A172 (cell line): ENCODE measurements around the gene FBXO9. TPM values are rescaled to one million over a fixed set of nuclear protein-coding genes. Genes with fewer than 3 reads are reported as not detected.

ENCODE experiments used
- DNase-seq: peaks from one replicate; pipeline ENCODE4 v3.0.0-alpha.2; 2015; ENCODE audit warnings: low spot score
- total RNA-seq: library from RNA; depleted of rRNA; stranded (reverse); fragments of >200 nt; shearing (Covaris generic); gene quantifications from 2 replicates; pipeline ENCODE4 v1.2.3, GENCODE V29; 2014

Gene FBXO9
- total RNA-seq, 1 experiment from 2014 or later: 27.6 TPM

DNA sequence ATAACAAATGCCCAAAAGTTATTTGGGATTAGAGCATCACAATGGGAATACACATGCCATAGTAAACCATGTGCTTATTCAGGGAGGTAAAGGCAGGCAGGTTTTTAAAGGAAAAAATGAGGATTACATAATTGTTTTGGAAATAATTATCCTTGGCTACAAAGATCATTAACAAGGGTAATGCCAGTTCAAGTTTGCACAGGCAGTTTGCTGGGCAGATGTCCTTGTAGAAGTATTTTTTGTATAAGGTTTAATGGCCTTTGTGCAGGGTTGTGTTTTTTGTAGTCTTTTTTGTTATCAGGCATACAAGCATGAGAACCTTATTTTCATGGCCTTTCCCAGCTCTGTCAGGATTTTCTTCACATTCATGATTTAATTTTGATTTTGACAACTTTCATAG, 24.7 kb downstream of the FBXO9 start:
- DNase-seq: no peak

- no peak for DNase-seq
These were observed 25.4 kb downstream of the FBXO9 start for GRCh38 chr6:53090576-53090975.

- DNase-seq: no peak
These were observed 30.1 kb downstream of the FBXO9 start for GRCh38 chr6:53095270-53095669.

GRCh38 chr6:53095716-53096115, 30.5 kb downstream of the FBXO9 start:
- DNase-seq: no peak

- DNase-seq: no peak
These were observed 35.4 kb downstream of the FBXO9 start for GRCh38 chr6:53100561-53100960.

DNA sequence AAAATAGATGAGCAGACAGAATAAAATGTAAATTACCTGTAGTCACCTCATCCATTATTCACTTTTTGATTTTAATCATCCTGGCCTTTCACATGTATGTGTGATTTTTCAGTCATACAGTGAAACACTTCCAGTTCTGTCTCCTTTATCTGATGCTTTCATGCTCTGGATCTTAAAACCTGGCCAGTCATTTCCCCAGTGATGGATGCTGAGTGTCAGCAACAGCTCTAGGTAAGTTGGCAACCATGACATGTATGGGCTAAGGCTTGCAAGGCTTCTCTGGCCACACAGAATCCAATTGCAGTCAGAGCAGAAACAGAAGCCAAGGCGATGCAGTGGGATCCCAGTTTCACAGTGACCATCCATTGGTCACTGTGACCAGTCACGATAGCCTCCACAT, 35.8 kb downstream of the FBXO9 start:
- no peak for DNase-seq

DNA sequence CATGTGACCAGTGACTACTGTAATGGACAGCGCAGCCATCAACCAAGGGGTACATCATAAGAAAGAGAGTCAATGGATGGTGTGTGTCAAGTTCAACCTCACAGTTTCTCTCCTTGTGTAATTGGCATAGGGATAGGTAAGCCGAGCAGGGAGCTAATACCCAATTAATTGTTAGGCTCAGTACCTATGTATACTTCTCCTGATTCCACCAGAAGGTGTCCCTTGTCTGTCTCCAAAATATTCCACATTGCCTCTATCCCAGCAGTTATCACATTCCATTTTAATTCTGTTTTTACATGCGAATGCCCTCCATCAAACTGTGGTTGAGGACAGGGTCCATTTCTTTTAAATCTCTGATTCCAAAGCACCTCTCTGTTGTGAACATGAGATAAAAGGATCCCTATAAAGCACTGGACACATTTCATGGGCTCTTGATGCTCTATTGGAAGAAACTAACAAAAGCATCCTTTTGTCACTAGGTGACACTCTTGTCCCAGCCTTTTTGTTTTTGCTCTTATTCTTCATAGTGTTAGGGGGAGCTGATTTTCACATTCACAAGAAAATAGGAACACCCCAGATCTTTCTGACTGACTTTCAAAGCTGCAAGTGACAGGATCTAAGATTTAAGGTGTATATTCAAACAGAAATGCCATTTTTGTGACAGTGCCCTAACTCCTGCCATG, 38.9 kb downstream of the FBXO9 start:
- DNase-seq: peak; percentile 38

DNA sequence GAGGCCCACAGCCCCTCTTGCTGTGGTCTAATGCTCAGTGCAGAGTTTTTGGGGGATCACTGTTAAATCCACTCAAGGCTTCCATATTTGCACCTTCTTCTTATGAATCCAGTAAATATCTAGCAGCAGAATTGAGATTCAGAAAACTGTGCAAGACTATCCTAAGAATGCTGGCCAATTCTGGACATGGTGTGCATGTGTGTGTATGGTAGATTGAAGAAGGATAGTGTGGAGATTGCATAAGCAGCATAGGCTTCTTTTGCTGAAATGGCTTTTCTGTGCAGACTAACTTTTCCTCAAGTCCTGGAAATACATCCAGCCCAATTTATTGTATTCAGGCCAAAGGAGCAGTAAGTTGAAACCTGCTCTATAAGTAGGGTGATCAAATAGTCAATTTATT, 39.7 kb downstream of the FBXO9 start:
- DNase-seq: no peak

- peak; percentile 7 for DNase-seq
These were observed 41.9 kb downstream of the FBXO9 start for GRCh38 chr6:53107091-53107490.

DNA sequence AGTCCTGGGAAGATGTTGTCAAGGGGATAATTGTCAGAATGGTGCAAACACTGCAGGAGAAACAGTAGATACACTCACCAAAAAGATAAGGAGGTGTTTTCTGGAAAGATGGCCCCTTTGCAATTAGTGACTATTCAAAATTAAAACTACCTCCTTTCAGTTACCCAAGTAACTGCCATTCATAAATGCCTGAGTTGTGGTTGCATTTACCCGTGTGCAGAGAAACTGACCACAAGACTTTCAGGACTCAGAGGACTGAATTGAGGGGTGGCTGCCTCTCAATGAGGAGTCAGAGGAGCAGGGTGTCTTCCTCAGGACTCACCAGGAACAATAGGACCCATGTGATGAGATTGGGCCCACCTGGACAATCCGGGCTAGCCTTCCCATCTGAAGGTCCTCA, 44.4 kb downstream of the FBXO9 start:
- DNase-seq: no peak

- DNase-seq: no peak
These were observed 46.7 kb downstream of the FBXO9 start for GRCh38 chr6:53111865-53112264.

GRCh38 chr6:53112404-53112803, 47.2 kb downstream of the FBXO9 start:
- no peak for DNase-seq

DNA sequence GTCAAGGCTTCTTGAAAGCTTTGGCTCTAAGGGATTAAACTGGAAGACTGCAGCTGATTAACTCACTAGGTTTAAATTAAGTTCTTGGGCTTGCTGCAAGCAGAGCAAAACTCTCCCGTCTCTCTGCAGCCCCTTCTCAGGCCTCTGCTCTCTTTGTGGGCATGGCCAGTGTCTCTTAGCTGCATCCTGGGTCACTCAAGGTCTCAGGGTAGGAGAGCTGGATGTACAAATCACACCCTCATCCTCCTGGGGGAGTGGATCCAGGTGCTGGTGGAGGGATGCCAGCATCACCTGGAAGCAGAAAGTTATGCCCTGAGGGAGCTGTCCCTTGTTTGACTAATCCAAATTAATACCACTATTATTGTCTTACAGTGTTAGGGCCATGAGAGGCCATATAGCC, 47.7 kb downstream of the FBXO9 start:
- no peak for DNase-seq

- no peak for DNase-seq
These were observed 48.5 kb downstream of the FBXO9 start for GRCh38 chr6:53113742-53114141.

- DNase-seq: no peak
These were observed 49.9 kb downstream of the FBXO9 start for GRCh38 chr6:53115113-53115512.

DNA sequence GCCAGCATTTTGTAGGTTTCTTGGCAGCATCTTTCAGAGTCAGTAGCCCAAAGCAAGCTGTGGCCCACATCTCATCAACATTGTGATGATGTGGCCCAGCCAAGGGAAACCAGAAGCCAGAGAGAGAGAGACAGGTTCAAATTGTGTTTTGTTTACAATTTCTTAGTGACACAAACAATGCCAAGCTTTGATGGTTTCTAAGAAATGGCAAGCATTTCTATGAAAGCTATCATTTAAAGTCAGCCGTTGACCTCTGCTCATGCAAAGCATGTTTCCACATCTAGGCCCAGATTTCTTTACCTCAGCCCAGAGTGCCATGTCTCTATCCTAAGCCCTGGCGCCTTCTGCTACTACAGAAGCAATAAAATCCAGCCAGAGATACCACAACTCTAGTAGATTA, 50.5 kb downstream of the FBXO9 start:
- no peak for DNase-seq

- DNase-seq: peak; percentile 13
These were observed 54.1 kb downstream of the FBXO9 start for GRCh38 chr6:53119349-53119748.

GRCh38 chr6:53119772-53120409, 54.7 kb downstream of the FBXO9 start:
- peak; percentile 34 for DNase-seq

DNA sequence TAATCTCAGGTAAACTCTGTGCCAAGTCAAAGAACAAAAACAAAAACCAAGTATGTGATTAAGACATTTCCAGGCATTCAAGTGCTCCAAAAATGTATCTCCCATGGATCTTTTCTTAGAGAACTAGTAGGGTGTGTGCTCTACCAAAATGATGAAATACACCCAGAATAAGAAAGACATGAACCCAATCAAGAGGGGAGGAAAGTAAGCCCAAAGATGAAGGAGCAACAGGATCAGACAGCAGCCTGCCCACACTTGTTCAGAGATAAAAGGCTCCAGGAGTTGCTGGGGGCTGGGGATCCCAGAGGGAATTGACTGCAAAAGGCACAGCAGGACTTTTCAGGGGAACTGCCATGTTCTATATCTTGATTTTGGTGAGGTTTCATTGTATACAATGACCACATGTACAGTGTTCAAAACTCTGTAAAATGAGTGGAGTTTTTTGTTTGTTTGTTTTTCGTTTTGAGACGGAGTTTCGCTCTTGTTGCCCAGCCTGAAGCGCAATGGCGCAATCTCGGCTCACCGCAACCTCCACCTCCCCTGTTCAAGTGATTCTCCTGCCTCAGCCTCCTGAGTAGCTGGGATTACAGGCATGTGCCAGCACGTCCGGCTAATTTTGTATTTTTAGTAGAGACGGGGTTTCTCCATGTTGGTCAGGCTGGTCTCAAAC, 59.1 kb downstream of the FBXO9 start:
- no peak for DNase-seq

DNA sequence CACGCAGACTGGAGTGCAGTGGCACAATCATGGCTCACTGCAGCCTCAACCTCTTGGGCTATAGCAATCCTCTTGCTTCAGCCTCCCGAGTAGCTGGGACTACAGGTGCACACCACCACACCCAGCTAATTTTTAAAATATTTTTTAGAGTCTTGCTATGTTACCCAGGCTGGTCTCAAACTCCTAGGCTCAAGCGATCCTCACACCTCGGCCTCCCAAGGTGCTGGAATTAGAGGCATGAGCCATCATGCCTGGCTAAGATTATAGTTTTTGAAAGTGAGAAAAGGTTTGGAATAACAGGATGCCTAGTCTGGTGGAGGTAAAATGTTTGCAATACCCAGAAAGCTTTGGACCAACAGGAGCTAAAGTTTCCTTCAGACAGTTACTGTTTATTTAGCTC, 60.1 kb downstream of the FBXO9 start:
- no peak for DNase-seq

DNA sequence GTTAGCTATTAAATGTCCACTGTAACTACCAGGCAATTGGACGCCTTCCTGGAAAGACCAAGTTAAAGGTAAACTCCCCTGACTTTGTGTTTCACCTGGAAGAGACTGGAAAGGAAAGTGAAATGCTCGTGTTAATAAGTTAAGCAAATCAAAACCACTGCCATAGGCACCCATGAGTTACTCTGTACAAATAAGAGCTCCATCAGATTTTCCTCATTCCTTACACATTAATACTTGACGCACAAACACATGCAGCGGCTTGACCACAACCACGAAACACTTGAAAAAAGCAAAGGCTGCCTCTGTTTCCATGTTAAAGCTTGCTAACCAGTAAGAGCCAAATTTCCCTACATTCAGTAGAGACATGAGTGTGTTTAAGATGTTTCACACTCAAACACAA, 63.6 kb downstream of the FBXO9 start:
- DNase-seq: no peak

- no peak for DNase-seq
These were observed 65.5 kb downstream of the FBXO9 start for GRCh38 chr6:53130569-53131290.

DNA sequence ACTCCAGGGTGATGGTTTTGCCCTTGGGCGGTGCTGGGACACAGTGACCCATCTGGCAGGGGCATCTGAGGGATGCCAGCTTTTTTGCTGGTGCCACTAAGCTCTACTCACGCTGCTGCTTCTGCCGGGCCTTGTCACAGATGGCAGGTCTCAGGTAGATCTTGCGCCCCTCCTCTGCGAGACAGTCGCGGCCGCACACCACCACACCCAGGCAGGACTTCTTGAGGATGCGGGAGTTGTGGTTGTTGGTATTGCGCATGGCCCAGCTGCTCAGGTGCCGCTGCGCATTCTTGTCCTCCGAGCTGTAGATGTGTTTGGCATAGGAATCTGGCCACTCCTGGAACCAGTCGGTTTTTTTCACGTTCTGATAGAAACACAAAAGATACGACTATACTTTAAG, 68.8 kb downstream of the FBXO9 start:
- no peak for DNase-seq
